Measurements from ENCODE around the gene MTHFD2L.

Gene MTHFD2L

DNA sequence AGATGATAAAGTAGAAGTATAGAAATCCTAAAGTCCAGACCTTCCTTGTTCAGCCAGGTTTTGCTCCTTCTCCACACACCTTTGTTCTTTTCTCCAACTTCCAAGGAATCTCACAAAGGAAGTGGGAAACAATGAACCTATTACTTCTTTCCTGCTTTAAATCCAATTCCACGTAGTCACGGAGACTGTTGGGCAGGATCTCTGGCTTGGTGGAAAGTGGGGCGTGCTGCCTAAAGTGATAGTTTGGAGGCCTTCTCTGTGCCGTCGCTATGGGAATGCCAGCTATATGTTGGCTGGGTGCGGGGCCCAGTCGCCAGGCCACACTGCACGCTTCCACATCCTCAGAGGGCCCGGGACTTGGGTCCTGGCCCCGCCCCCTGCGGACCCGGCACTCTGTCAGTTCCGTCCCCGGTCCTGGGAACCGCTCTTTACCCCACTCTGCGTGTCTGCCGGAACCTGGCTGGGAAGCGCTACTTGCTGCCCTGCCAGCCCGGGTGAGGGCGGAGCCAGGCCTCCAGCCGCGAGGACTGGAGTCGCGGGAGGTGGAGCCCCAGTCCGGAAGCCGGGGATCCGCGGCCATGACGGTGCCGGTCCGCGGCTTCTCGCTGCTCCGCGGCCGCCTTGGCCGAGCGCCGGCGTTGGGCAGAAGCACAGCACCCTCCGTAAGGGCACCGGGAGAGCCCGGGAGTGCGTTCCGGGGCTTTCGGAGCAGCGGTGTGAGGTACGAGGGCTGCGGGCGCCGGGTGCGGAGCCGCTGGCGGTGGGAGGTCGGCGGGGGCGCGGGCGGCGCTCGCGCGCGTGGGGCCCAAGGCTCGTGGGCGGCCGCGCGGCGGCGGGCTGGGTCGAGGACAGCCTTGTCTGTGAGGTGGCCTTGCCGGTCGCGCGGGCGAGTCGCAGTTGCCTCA lies at the start of gene MTHFD2L:
TSS of gene MTHFD2L (plus strand) at position 558 of the 905 bp plus-strand sequence. CDS start at position 579, 21 bp downstream.
- TF ChIP-seq, protein P1, sequence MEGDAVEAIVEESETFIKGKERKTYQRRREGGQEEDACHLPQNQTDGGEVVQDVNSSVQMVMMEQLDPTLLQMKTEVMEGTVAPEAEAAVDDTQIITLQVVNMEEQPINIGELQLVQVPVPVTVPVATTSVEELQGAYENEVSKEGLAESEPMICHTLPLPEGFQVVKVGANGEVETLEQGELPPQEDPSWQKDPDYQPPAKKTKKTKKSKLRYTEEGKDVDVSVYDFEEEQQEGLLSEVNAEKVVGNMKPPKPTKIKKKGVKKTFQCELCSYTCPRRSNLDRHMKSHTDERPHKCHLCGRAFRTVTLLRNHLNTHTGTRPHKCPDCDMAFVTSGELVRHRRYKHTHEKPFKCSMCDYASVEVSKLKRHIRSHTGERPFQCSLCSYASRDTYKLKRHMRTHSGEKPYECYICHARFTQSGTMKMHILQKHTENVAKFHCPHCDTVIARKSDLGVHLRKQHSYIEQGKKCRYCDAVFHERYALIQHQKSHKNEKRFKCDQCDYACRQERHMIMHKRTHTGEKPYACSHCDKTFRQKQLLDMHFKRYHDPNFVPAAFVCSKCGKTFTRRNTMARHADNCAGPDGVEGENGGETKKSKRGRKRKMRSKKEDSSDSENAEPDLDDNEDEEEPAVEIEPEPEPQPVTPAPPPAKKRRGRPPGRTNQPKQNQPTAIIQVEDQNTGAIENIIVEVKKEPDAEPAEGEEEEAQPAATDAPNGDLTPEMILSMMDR (IDR thresholded peaks at IDR 0.05; ENCODE audit: low read depth, low read length), result no peak
- DNase-seq (ENCODE audit: extremely low read depth, low read depth), result peak; percentile 88

DNA sequence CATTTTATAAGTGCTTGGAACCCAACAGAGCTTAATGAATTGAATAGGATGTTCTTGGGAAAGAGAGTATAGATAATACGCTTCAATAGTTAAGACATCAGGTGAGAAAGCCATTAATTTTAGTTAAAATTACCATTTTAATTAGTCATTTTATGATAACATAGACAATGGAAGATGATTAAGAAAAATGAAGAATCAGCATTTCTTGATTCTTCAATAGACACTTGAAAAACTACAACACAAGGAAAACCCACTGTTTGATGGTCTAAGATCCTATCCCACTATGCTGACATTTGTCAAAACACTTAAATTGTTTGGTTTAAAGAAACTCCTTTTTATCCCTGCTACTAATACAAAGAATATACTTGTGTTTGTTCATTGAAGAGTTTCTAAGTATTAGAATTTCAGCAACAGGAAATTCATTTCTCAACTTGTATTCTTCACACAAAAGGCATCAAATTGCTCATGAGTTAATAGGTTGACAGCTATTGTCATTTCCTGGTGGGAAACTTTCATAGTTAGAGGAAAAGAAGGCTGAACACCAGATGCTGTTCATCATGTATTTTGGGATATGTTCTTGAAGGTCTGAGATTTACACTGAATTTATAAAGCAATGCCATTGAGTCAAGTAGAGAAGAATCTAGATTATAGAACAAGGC lies 49.3 kb upstream of the MTHFD2L start:
- TF ChIP-seq, protein P1 (IDR thresholded peaks at IDR 0.05; ENCODE audit: low read depth, low read length), result no peak
- no peak for DNase-seq (ENCODE audit: extremely low read depth, low read depth)

DNA sequence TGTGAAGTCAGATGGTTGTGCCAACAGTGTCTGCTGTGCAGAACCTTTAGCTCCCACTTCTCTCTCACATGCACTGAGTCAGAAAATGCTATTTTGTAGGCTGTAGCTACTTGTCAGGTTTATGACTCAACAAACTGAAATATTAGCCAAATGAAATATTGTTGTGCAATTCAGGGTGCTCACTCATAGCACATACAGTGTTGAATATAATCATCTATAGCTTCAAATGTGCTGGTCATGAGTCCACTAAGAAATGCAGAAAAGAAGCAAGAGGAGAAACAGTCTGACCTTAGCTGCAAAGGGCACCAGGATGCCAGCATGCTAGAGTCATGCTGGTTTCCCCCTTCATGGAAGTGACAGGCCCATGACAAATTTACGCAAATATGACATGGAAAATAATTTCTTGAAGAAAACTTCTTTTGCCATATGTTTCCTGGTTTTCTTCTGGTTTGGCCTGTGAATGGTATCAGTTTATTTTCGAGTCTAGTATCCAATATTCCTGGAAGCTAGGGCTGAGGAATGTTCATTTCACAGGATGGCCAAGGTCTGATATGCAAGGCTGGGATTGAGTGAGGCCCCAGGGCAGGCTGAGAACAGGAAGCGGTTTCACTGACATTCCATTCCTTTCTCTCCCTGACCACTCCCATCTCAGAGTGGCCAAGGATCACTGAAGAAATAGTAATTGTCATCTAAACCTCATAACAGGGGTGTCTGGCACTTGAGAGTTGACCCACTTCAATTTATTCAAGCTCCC lies 48.6 kb upstream of the MTHFD2L start:
- TF ChIP-seq, protein P1 (IDR thresholded peaks at IDR 0.05; ENCODE audit: low read depth, low read length), result no peak
- DNase-seq (ENCODE audit: extremely low read depth, low read depth), result peak; percentile 86

DNA sequence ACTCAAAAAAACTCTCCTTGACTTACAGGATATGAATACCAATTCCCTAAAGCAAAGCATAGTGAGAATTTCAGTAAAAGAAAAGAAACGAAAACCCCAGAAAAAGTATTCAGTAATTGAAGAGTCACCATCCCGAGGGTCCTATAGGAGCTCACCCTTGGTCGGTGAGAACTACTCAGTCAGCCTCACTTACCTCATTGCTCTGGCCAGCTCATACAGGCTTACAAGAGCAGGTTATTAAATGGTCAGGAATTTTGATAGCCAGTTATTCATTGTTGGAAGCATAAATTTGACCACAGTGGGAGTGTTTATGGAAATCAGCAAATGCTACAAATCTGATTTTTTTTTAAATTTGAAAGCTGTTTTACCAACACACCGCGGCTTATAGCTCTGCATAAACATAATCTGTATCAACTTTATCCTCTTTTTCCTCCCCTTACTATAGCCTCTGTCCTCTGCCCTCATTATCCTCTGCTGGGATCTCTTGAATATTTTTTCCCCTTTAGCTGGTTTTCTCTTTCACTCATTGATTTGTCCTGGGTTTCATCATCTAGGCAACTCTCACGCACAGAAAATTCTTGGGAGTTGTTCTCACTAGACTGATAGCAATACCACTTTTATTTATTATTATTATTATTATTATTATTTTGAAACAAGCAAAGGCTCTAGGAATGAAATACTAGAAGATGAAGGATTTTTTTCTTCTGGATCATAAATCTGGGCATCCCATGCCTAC lies 47.9 kb upstream of the MTHFD2L start:
- TF ChIP-seq, protein P1 (IDR thresholded peaks at IDR 0.05; ENCODE audit: low read depth, low read length), result no peak
- peak; percentile 41 for DNase-seq (ENCODE audit: extremely low read depth, low read depth)

DNA sequence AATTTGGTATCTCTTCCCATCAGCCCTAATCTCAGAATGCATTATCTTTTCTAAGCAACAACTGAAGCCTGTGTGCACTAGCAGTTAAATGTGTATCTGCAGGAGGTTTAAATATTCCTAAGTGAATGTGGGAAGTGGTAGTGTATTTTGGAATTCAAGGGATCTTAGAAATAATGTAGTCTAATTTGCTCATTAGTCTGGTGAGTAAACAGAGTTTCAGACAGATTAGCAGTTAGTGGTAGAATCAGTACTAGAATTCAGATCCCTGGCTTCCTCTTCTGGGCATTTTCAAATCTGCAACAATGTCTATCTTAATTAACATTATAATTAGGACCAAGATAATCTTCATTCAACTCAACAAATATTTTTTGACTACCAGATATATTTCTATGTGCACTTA lies 47.2 kb upstream of the MTHFD2L start:
- no peak for DNase-seq (ENCODE audit: extremely low read depth, low read depth)
- TF ChIP-seq, protein P1 (IDR thresholded peaks at IDR 0.05; ENCODE audit: low read depth, low read length), result no peak

DNA sequence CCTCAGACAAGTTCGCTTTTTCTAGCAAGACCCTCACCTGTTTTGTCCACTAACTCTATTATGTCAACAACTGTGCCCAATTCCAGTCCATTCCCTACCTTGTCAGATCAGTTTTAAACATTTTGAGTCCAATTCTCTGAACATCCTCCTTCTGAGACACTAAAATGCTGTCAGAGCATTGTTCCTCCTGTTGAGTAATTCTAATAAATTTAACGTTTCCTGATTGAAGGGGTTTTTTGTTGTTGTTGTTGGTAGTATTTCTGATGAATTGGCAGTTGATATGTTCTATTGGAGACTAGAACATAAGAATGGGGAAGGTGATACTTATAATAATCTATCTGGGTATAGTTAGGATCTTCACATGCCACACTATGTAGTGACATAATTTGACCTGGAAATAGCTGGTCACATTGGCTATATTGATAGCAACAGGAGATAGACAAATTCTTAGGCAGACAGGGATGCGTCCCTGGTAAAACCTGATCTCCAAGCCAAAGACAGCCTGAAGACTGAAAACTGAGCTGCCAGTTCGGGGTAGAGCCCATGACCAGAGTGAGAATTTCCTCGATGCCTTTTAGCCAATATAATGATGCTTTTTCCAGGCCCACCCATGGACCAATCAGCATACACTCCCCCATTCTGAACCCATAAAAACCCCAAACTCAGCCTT lies 46.5 kb upstream of the MTHFD2L start:
- DNase-seq (ENCODE audit: extremely low read depth, low read depth), result no peak
- TF ChIP-seq, protein P1 (IDR thresholded peaks at IDR 0.05; ENCODE audit: low read depth, low read length), result no peak

Measured in AG09319 (cell line).